ENCODE measurements around the gene KCNH5. TPM values are rescaled to one million over a fixed set of nuclear protein-coding genes. Genes with fewer than 3 reads are reported as not detected.
A peak's percentile ranks its signal among the peaks of the same experiment; 100 is the strongest.

Gene KCNH5
- total RNA-seq, 1 donor from 2014 or later = 2.4 TPM

GRCh38 chr14:62691647-62692489 is 353.4 kb downstream of the KCNH5 start:
- Histone ChIP-seq H2AFZ (ENCODE audit: low read depth, low read length) (peak overlapping the region; percentile 43), H3K27me3 (ENCODE audit: insufficient read depth, low read length) (no peaks in the 10 kb centered on the region), H3K27ac (ENCODE audit: low read depth, low read length) (peak overlapping the region; percentile 89), H3K36me3 (ENCODE audit: insufficient read depth, low read length) (no peaks in the 10 kb centered on the region), H3K9ac (ENCODE audit: low read length) (peak overlapping the region; percentile 54), H3K4me3 (ENCODE audit: insufficient read depth, low read depth, low read length) (no peak overlapping the region), H4K20me1 (ENCODE audit: insufficient read depth, low read length) (no peaks in the 10 kb centered on the region), H3K4me1 (ENCODE audit: insufficient read depth, low read length) (peaks cover 23% of the 10 kb centered on the region), H3K79me2 (ENCODE audit: insufficient read depth, low read length) (no peaks in the 10 kb centered on the region), H3K9me3 (ENCODE audit: insufficient read depth, low read depth, low read length) (no peaks in the 10 kb centered on the region), H3K4me2 (ENCODE audit: low read length) (peak overlapping the region; percentile 62)
- DNase-seq (ENCODE audit: low read depth) (peak; percentile 98), FAIRE-seq (no peak)
- Mint-ChIP-seq H3K27me3 (ENCODE audit: low read depth, unreplicated experiment) (no peaks in the 10 kb centered on the region), H3K27ac (ENCODE audit: unreplicated experiment) (peak overlapping the region; percentile 98), H3K4me1 (ENCODE audit: low read depth, unreplicated experiment) (peaks cover 31% of the 10 kb centered on the region), H3K4me3 (ENCODE audit: unreplicated experiment) (peak overlapping the region; percentile 24), H3K36me3 (ENCODE audit: low read depth, unreplicated experiment) (no peaks in the 10 kb centered on the region), H3K9me3 (ENCODE audit: unreplicated experiment) (peaks cover 6% of the 10 kb centered on the region)
- TF ChIP-seq CTCF (IDR thresholded peaks at IDR 0.05; ENCODE audit: insufficient read depth, low read depth, low read length) (no peak), EZH2 (IDR thresholded peaks at IDR 0.05; ENCODE audit: insufficient read depth, low read length) (no peak)

GRCh38 chr14:62689733-62690132 is 355.5 kb downstream of the KCNH5 start:
- Histone ChIP-seq H3K9me3 (ENCODE audit: insufficient read depth, low read depth, low read length) (no peaks in the 10 kb centered on the region), H3K4me1 (ENCODE audit: insufficient read depth, low read length) (peaks cover 23% of the 10 kb centered on the region), H3K27ac (ENCODE audit: low read depth, low read length) (no peak overlapping the region), H3K36me3 (ENCODE audit: insufficient read depth, low read length) (no peaks in the 10 kb centered on the region), H3K4me3 (ENCODE audit: insufficient read depth, low read depth, low read length) (no peak overlapping the region), H4K20me1 (ENCODE audit: insufficient read depth, low read length) (no peaks in the 10 kb centered on the region), H3K79me2 (ENCODE audit: insufficient read depth, low read length) (no peaks in the 10 kb centered on the region), H2AFZ (ENCODE audit: low read depth, low read length) (no peak overlapping the region), H3K9ac (ENCODE audit: low read length) (no peak overlapping the region), H3K4me2 (ENCODE audit: low read length) (no peak overlapping the region), H3K27me3 (ENCODE audit: insufficient read depth, low read length) (no peaks in the 10 kb centered on the region)
- H3K4me1 Mint-ChIP-seq (ENCODE audit: low read depth, unreplicated experiment) = peaks cover 21% of the 10 kb centered on the region
- FAIRE-seq = no peak
- no peak overlapping the region for H3K27ac Mint-ChIP-seq (ENCODE audit: unreplicated experiment)
- no peak overlapping the region for H3K4me3 Mint-ChIP-seq (ENCODE audit: unreplicated experiment)
- H3K36me3 Mint-ChIP-seq (ENCODE audit: low read depth, unreplicated experiment) = no peaks in the 10 kb centered on the region
- peaks cover 6% of the 10 kb centered on the region for H3K9me3 Mint-ChIP-seq (ENCODE audit: unreplicated experiment)
- TF ChIP-seq CTCF (IDR thresholded peaks at IDR 0.05; ENCODE audit: insufficient read depth, low read depth, low read length) (no peak), EZH2 (IDR thresholded peaks at IDR 0.05; ENCODE audit: insufficient read depth, low read length) (no peak)
- no peaks in the 10 kb centered on the region for H3K27me3 Mint-ChIP-seq (ENCODE audit: low read depth, unreplicated experiment)
- DNase-seq (ENCODE audit: low read depth) = no peak

GRCh38 chr14:62687818-62688217 is 357.4 kb downstream of the KCNH5 start:
- H3K9ac ChIP-seq (ENCODE audit: low read length) = no peak overlapping the region

More at GRCh38 chr14:62687818-62688217, 357.4 kb downstream of the KCNH5 start:
- no peak overlapping the region for H3K4me3 Mint-ChIP-seq (ENCODE audit: unreplicated experiment)
- FAIRE-seq (no peak), DNase-seq (ENCODE audit: low read depth) (no peak)
- no peak overlapping the region for H3K4me3 ChIP-seq (ENCODE audit: insufficient read depth, low read depth, low read length)
- peaks cover 13% of the 10 kb centered on the region for H3K4me1 ChIP-seq (ENCODE audit: insufficient read depth, low read length)
- no peak overlapping the region for H3K27ac Mint-ChIP-seq (ENCODE audit: unreplicated experiment)
- no peaks in the 10 kb centered on the region for H3K27me3 ChIP-seq (ENCODE audit: insufficient read depth, low read length)
- H3K79me2 ChIP-seq (ENCODE audit: insufficient read depth, low read length) = no peaks in the 10 kb centered on the region
- H3K27me3 Mint-ChIP-seq (ENCODE audit: low read depth, unreplicated experiment) = no peaks in the 10 kb centered on the region
- H3K9me3 ChIP-seq (ENCODE audit: insufficient read depth, low read depth, low read length) = no peaks in the 10 kb centered on the region
- no peak for TF ChIP-seq CTCF (IDR thresholded peaks at IDR 0.05; ENCODE audit: insufficient read depth, low read depth, low read length)
- no peak for TF ChIP-seq EZH2 (IDR thresholded peaks at IDR 0.05; ENCODE audit: insufficient read depth, low read length)
- no peak overlapping the region for H3K4me2 ChIP-seq (ENCODE audit: low read length)
- no peaks in the 10 kb centered on the region for H3K36me3 Mint-ChIP-seq (ENCODE audit: low read depth, unreplicated experiment)
- H3K36me3 ChIP-seq (ENCODE audit: insufficient read depth, low read length) = no peaks in the 10 kb centered on the region
- H4K20me1 ChIP-seq (ENCODE audit: insufficient read depth, low read length) = no peaks in the 10 kb centered on the region
- H3K4me1 Mint-ChIP-seq (ENCODE audit: low read depth, unreplicated experiment) = peaks cover 10% of the 10 kb centered on the region
- H2AFZ ChIP-seq (ENCODE audit: low read depth, low read length) = no peak overlapping the region
- peaks cover 6% of the 10 kb centered on the region for H3K9me3 Mint-ChIP-seq (ENCODE audit: unreplicated experiment)
- H3K27ac ChIP-seq (ENCODE audit: low read depth, low read length) = no peak overlapping the region

All from astrocyte (in vitro differentiated cells and primary cell).